GM19468 (cell line): Measurements from ENCODE around the gene NELL1.

Experiments used
- ATAC-seq: cut with Tn5 transposase; IDR thresholded peaks from one replicate; pipeline ENCODE4 v1.9.1; 2021; ENCODE audit warnings: mild to moderate bottlenecking, moderate library complexity, moderate number of reproducible peaks; ENCODE audit not compliant: unreplicated experiment; ENCODE audit errors: extremely low read depth

The NELL1 gene

GRCh38 chr11:21501245-21501644 is 831.9 kb downstream of the NELL1 start:
- no peak for ATAC-seq

DNA sequence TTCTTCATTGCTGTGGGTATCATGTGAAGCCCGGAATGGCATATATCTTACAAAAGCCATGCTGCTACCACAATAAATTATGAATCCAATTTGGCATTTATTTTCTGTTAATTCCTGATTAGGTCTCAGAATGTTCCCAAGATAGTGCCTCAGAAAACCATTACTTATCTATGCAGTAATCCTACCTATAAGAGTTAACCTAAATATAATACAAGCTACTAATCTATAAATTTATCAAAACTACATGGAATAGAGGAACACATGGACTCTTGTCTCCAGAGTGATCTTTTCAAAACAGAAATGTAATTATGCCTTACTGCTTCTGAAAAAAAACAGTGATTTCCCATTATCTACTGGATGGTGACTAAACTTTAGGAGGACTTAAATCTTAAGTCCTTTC is 835.7 kb downstream of the NELL1 start:
- no peak for ATAC-seq

DNA sequence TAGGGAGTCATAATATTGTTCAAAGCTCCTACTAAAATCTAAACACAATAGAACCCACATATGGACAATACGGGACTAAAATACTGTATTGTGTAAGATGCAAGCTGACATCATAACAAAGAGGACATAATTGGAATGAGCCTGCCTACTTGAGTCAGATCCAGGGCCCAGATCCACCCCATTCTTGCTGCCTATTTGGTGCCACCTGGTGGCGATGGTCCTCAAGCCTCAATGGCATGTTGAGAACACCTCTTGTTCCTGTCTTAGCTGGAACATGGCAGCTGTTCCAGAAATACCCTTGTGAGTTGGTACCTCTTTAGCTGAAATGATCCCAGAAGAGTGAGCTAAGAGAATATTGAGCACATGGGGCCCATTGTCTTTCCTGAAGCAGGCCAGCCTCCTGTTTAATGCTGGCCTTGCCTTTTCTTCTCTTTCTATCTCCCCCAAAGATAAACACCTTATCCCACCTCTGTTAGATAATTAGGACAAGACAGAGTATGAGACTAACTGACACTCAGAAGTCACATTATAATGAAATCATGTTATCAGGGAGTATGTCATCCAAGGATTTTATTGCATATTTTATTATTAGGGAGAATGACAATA is 842.6 kb downstream of the NELL1 start:
- peak; percentile 64 for ATAC-seq

- ATAC-seq, result no peak
Observed at GRCh38 chr11:21514316-21514715, 844.9 kb downstream of the NELL1 start.

DNA sequence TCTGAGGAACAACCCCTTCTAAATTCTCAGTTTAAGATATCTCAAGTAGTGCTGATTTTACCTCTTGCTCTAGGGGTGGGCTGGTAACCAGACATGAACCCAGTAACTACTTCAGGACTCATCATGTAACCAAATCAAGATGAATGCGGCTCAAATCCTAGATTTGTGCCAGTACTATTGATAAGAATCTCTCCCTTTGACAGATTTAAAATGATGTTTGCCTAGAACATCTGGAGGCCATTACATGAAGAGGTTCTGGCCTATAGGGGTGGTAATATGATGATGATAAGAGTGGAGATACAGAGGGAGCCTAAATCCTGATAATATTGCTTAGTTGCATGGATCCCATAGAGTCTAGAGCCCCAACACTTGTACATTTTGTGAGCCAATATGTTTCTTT is 850.9 kb downstream of the NELL1 start:
- ATAC-seq, result no peak

DNA sequence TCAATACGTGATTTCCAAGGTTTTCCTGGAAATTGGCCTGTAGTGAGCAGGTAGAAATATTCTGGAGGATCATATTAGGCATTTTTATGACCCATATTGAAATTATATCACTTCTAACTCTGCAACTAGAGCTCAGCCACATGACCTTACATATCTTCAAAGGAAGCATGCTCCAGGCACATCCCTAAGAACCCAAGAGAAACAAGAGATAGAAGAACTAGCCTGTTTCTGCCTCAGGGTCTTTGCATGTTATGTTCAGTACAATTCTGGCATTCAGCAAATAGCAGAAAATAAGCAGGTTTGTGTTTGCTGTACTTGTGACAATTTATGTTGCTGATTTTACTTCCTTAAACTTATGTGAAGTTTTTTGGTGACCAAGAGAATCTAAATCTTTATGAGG is 859.8 kb downstream of the NELL1 start:
- ATAC-seq, result no peak

DNA sequence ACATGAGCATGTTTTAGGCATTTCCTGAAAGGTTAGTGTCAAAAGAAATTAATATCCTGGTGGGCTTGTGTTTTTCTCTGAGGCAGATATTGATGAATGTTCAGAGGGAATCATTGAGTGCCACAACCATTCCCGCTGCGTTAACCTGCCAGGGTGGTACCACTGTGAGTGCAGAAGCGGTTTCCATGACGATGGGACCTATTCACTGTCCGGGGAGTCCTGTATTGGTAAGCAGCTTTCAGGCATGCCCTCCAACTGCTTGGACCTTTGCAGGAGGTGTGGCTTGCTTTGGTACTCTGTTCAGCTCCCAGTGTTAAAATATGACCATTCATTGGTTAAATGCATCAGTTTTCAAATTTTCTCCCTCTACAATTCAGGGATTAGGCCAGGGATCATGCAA is 864.9 kb downstream of the NELL1 start:
- ATAC-seq, result no peak

DNA sequence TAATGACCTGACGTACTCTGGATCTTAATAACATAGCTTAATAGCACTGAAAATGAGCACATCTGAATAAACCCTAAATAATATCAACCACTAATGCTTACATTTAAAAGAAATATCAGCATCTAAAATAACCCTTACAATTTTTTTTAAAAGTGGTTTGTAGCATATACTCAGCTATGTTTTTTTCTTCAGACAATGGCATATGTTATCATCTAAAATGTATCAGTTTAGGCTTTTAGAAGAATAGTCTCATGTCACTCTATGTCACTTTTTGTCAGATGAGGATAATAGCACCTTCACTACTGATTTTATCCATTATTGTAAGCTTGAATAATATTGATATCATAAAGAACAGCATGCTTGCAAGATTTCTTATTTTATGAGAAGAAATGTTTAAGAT is 868.6 kb downstream of the NELL1 start:
- no peak for ATAC-seq

GRCh38 chr11:21541187-21541751 is 871.9 kb downstream of the NELL1 start:
- no peak for ATAC-seq

DNA sequence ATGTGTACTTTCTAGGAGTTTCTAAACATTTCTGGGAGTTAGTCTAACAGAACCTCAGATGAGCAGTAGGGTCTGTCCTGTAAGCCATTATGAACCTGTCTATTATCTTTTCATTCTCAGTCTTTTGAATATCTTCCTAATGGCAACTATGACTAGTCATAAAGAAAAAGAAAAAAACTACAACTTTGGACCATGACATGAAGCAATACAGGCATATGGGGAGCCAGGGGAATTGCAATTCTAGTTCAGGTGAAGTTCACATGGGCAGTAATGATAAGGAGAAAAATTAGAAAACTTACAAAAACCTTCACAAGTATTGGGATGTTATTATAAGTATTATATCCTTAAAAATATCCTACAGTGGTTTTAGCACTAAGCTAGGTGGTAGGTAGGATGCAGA is 874.5 kb downstream of the NELL1 start:
- ATAC-seq, result no peak

DNA sequence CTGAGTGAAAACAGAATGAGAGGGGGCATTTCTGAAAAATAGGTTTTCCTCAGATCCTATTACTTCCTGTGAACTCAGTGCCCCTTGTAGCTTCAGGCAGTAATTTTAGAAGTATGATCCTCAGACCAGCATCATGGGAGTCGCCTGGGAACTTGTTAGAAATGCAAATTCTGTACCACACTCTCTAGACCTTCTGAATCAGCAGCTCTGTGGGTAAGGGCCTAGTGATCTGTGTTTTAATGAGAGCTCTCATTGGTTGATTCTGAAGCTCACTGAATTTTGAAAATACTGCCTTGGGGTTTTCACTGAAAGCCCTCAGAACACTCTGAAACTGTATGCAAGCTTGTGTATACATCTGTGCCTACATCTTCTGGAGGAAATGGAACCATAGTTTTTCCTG is 876.3 kb downstream of the NELL1 start:
- no peak for ATAC-seq

GRCh38 chr11:21546703-21547102 is 877.3 kb downstream of the NELL1 start:
- ATAC-seq, result no peak

DNA sequence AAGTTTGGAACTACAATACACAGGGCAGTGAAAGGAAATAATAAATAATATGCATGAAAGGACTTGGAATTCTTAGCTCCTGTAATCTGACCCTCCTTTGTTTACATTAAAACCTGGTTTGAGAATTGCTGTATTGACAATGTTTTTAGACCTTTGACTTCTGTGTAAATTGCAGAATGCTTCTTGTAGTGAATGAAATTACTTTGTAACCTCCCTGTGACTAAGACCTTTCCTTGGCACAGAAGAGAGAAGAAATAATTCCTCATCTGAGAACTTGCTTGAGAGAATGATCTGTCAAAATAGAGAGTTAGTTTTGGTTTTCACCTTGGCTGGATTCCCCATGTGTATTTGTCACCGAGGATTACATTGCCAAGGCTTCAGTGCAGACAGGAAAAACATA is 883.5 kb downstream of the NELL1 start:
- no peak for ATAC-seq

DNA sequence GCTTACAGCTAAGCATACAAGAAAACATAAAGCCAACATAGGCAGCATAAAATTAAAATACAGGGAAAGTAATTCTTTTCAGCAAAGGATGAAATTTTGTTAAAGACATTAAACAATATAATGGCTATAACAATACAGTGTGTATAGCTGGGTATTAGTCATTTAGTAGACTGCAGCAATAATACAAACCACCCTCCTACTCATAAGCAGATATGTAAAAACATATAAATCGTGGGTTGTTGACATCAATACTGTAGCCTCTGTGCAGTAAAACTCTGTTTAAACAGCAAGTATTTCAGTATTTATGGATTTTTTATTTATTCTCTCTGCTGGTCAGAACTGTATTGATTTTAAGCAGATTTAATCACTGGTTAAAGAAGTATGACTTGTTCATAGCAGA is 884.4 kb downstream of the NELL1 start:
- no peak for ATAC-seq

- no peak for ATAC-seq
Observed at GRCh38 chr11:21554284-21554683, 884.9 kb downstream of the NELL1 start.

DNA sequence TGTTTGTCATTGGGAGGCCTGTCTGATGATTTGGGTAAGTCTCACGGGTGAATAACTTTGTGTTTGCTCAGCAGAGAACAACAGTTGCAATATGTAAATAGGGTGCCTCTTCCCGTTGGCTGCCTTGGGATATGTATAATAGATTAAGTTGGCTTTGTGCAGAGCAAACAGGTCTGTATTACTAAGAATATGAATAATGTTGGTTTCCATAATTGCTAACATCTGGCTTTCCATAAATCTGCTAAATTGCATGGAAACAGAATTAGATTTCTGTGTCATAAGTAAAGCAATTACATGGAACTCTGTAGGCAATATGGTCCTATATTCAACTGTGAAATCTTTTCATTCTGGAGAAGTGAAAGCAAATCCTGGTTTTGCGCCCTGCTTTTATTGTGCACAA is 887.5 kb downstream of the NELL1 start:
- no peak for ATAC-seq

GRCh38 chr11:21560466-21560975 is 891.1 kb downstream of the NELL1 start:
- ATAC-seq, result no peak

DNA sequence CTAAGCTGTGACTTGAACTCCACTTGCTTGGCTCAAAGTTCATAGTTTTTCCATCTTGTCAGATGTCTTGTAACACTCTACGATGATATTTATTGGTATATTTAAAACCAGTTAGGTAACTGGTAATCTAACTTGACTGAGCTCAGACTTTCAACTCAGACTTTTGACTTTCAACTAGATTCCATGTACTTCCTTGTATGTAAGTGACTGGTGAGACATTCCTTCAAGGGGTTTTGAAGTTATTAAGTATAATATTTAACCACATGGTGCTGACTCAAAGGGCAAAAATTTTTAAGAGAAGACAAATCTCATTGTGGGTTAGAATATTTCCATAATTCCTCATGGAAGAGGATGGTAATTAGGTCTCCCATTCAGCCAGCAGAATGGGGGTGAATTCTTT is 892.2 kb downstream of the NELL1 start:
- ATAC-seq, result no peak

- ATAC-seq, result no peak
Observed at GRCh38 chr11:21564095-21564494, 894.7 kb downstream of the NELL1 start.

- ATAC-seq, result no peak
Observed at GRCh38 chr11:21564833-21565682, 895.7 kb downstream of the NELL1 start.

GRCh38 chr11:21566521-21567117 is 897.2 kb downstream of the NELL1 start:
- no peak for ATAC-seq
